Metanephros (tissue), 1 donor: ENCODE data around the gene OR9A4. TPM values are rescaled to one million over a fixed set of nuclear protein-coding genes. Genes with fewer than 3 reads are reported as not detected.

ENCODE experiments used
- total RNA-seq: library from RNA; depleted of rRNA; stranded (reverse); fragments of >200 nt; gene quantifications from one replicate; pipeline ENCODE4 v1.2.3, GENCODE V29; 2014

The OR9A4 gene
- total RNA-seq = 0.64 TPM

GRCh38 chr7:141916099-141916498, at the start of gene OR9A4:
TSS of gene OR9A4 (plus strand) at chr7:141916399. CDS start at chr7:141918876, 2,477 bp downstream.

GRCh38 chr7:141946796-141947195, 30.6 kb downstream of the OR9A4 start, which contains the start of gene CLEC5A:
TSS of gene CLEC5A (minus strand) at chr7:141946974. CDS start at chr7:141946292, 682 bp downstream.

Other genes starting within 250 kb of the OR9A4 start
- 22.2 TPM for gene DENND11, start 214.2 kb upstream of the OR9A4 start, total RNA-seq
- gene WEE2, start 208.0 kb upstream of the OR9A4 start, total RNA-seq = 0.23 TPM
- 68.4 TPM for gene SSBP1, start 178.0 kb upstream of the OR9A4 start, total RNA-seq
- 7.1 TPM for gene TAS2R3, start 152.3 kb upstream of the OR9A4 start, total RNA-seq
- 4.7 TPM for gene TAS2R4, start 139.7 kb upstream of the OR9A4 start, total RNA-seq
- 5.3 TPM for gene TAS2R5, start 126.2 kb upstream of the OR9A4 start, total RNA-seq
- not detected for gene PRSS37, start 74.9 kb upstream of the OR9A4 start, total RNA-seq
- gene CLEC5A, start 30.6 kb downstream of the OR9A4 start, total RNA-seq = 2.3 TPM
- not detected for gene TAS2R38, start 57.4 kb downstream of the OR9A4 start, total RNA-seq
- gene MGAM, start 79.5 kb downstream of the OR9A4 start, total RNA-seq = 11.6 TPM
- 0.47 TPM for gene MGAM2, start 195.3 kb downstream of the OR9A4 start, total RNA-seq